ENCODE measurements around the gene EPSTI1.

DNA sequence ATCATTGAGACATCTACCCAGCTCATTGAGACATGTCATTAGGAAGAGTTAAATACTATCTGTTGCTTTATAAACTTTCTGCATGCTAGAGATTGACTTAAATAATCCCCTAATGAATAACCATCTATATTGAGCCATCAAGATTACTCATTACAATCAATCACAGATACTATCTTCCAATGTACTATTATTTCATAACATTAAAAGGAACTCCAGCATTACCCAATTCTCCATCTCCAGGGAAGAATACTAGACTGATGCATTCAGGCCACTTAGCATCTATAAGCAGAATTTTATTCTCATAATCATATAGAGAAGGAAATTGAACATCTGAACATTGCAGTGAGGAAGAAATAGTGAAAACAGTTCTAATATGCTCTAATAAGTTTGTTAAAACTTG, 8.0 kb downstream of the EPSTI1 start:
- TF ChIP-seq, protein P1, sequence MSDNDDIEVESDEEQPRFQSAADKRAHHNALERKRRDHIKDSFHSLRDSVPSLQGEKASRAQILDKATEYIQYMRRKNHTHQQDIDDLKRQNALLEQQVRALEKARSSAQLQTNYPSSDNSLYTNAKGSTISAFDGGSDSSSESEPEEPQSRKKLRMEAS (IDR thresholded peaks at IDR 0.05) = no peak
- no peak for TF ChIP-seq TCF12 (IDR thresholded peaks at IDR 0.05; ENCODE audit: low read depth)
- no peak for TF ChIP-seq TAF1 (IDR thresholded peaks at IDR 0.05; ENCODE audit: low read depth)
- no peak for TF ChIP-seq NFIC (IDR thresholded peaks at IDR 0.05)
- TF ChIP-seq REST (IDR thresholded peaks at IDR 0.05; ENCODE audit: low read depth) = no peak
- TF ChIP-seq, protein P2, sequence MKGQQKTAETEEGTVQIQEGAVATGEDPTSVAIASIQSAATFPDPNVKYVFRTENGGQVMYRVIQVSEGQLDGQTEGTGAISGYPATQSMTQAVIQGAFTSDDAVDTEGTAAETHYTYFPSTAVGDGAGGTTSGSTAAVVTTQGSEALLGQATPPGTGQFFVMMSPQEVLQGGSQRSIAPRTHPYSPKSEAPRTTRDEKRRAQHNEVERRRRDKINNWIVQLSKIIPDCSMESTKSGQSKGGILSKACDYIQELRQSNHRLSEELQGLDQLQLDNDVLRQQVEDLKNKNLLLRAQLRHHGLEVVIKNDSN (IDR thresholded peaks at IDR 0.05) = no peak
- no peak for TF ChIP-seq EP300 (IDR thresholded peaks at IDR 0.05; ENCODE audit: borderline replicate concordance)

Data from Ishikawa (cell line).